K562 (cell line): ENCODE results near the gene CDC14B. TPM values are rescaled to one million over a fixed set of nuclear protein-coding genes. Genes with fewer than 3 reads are reported as not detected.
A peak's percentile ranks its signal among the peaks of the same experiment; 100 is the strongest.
"Not testable (repeated sequence)": the region's sequence is repeated elsewhere in the genome, so short reads cannot be mapped to it uniquely, and the experiment has no call there.

Experiments
- ATAC-seq: fragments of 200-7000 bp; cut with Tn5 transposase; 3 replicates; pipeline ENCODE4 v1.9.1; 2020; ENCODE audit warnings: moderate library complexity
- BruUV-seq: library from RNA; stranded (reverse); fragments of 400-500 nt; replicated peaks from 2 replicates; lab custom pipeline; 2021; lab: Mats Ljungman, UMichigan
- CTCF ChIA-PET: fragments of 300-600 bp; formaldehyde crosslinking; extraction: SDS; loops from one replicate; lab custom pipeline; 2021; ENCODE audit warnings: low intra/inter-chr PET ratio; lab: Yijun Ruan, JAX
- POLR2A ChIA-PET: fragments of 300-600, 350-650 bp; sonication (Branson Sonifier 250); formaldehyde crosslinking; extraction: SDS; loops from one replicate; lab custom pipeline; 2021; ENCODE audit warnings: antibody characterized with exemption, inconsistent platforms; lab: Yijun Ruan, JAX
- DNase-seq, 4 experiments: peaks; one replicate each; pipeline versions ENCODE4 v3.0.0 to v3.0.0-alpha.2; 2011 to 2018; ENCODE audit warnings: low spot score in 3 of 4, mixed read lengths in 3 of 4; ENCODE audit errors: extremely low read depth in 1 of 4
- FAIRE-seq: peaks from 2 replicates; lab custom pipeline; 2011; peaks lifted over from hg19 to GRCh38; lab: Jason Lieb, UNC
- H2AFZ ChIP-seq: 2 replicates; pipeline ENCODE4 v1.6.0; 2011; ENCODE audit warnings: low read depth, low read length, control low read depth, inconsistent platforms
- H3K27ac ChIP-seq: fragments of 200-600 bp; 3 replicates; pipeline ENCODE4 v1.8.0; 2011; ENCODE audit warnings: low read depth, mild to moderate bottlenecking, control low read depth, inconsistent platforms, low read length, moderate library complexity, mixed read lengths; ENCODE audit errors: extremely low read depth
- H3K27me3 ChIP-seq, 2 experiments: fragments of 300-600 bp in 1 of 2; 2 replicates in 1 of 2; 3 replicates in 1 of 2; pipeline versions ENCODE4 v1.6.0 to v1.8.0; 2011; ENCODE audit warnings: inconsistent platforms in 2 of 2, low read length in 2 of 2, mild to moderate bottlenecking in 1 of 2, mixed read lengths in 1 of 2, moderate library complexity in 1 of 2; ENCODE audit not compliant: control insufficient read depth in 2 of 2, insufficient read depth in 2 of 2
- H3K36me3 ChIP-seq: fragments of 300-600 bp; 3 replicates; pipeline ENCODE4 v1.8.0; 2011; ENCODE audit warnings: mild to moderate bottlenecking, low read length, inconsistent platforms; ENCODE audit not compliant: control insufficient read depth, insufficient read depth
- H3K4me1 ChIP-seq, 2 experiments: fragments of 200-600 bp in 1 of 2; replicated peaks in 1 of 2; 2 replicates in 1 of 2; 3 replicates in 1 of 2; pipeline versions ENCODE4 v1.5.1 to v1.8.0; 2011; ENCODE audit warnings: inconsistent platforms in 2 of 2, low read length in 2 of 2, mild to moderate bottlenecking in 1 of 2, mixed read lengths in 1 of 2, moderate library complexity in 1 of 2; ENCODE audit not compliant: control insufficient read depth in 2 of 2, insufficient read depth in 2 of 2
- H3K4me2 ChIP-seq: 2 replicates; pipeline ENCODE4 v1.6.1; 2011; ENCODE audit warnings: low read length, control low read depth, inconsistent platforms, mixed read lengths; ENCODE audit not compliant: insufficient read depth
- H3K4me3 ChIP-seq: fragments of 200-600 bp; sonication (generic), shearing (Covaris generic); 2 replicates; pipeline ENCODE4 v1.5.1; 2016; ENCODE audit warnings: control low read depth, inconsistent platforms
- H3K79me2 ChIP-seq: fragments of 200-600 bp; 3 replicates; pipeline ENCODE4 v1.8.0; 2011; ENCODE audit warnings: low read length, inconsistent platforms; ENCODE audit not compliant: control insufficient read depth, insufficient read depth
- H3K9ac ChIP-seq, 2 experiments: 2 replicates each; pipeline versions ENCODE4 v1.6.0 to v1.6.1; 2011; ENCODE audit warnings: low read depth in 2 of 2, low read length in 2 of 2, control low read depth in 1 of 2, inconsistent platforms in 1 of 2, mild to moderate bottlenecking in 1 of 2, mixed read lengths in 1 of 2; ENCODE audit not compliant: insufficient read depth in 1 of 2
- H3K9me1 ChIP-seq: one replicate; pipeline ENCODE4 v1.6.0; 2011; ENCODE audit warnings: inconsistent platforms, mild to moderate bottlenecking, low read length, moderate library complexity; ENCODE audit not compliant: control insufficient read depth, insufficient read depth
- H3K9me3 ChIP-seq: replicated peaks from 2 replicates; pipeline ENCODE4 v1.5.1; 2011; ENCODE audit warnings: low read depth, low read length, inconsistent platforms; ENCODE audit not compliant: control insufficient read depth, insufficient read depth
- H4K20me1 ChIP-seq: replicated peaks from 2 replicates; pipeline ENCODE4 v1.6.1; 2011; ENCODE audit warnings: low read length, inconsistent platforms, mixed read lengths; ENCODE audit not compliant: control insufficient read depth, insufficient read depth
- ILK ChIP-seq: fragments of 450-650 bp; IDR thresholded peaks from 2 replicates; pipeline ENCODE4 v1.6.1; 2016; ENCODE audit warnings: missing genetic modification characterization, low read depth, mild to moderate bottlenecking, missing compliant biosample characterization, moderate library complexity, borderline replicate concordance
- RB1 ChIP-seq: fragments of 450-650 bp; IDR thresholded peaks from 2 replicates; pipeline ENCODE4 v1.6.1; 2017; ENCODE audit warnings: low read depth, mild to moderate bottlenecking
- STAT5A ChIP-seq: IDR thresholded peaks from 2 replicates; pipeline ENCODE4 v1.6.1; 2012; ENCODE audit warnings: low read length, inconsistent platforms, borderline replicate concordance
- THRB ChIP-seq: fragments of 450-650 bp; formaldehyde crosslinking; conservative IDR thresholded peaks from 2 replicates; pipeline ENCODE4 v1.4.0; 2022; ENCODE audit warnings: mild to moderate bottlenecking, missing genetic modification characterization
- ZFP36 ChIP-seq: fragments of 150-350 bp; IDR thresholded peaks from 2 replicates; pipeline ENCODE4 v1.6.1; 2018; ENCODE audit warnings: low read length, low read depth; ENCODE audit not compliant: partially characterized antibody
- ZNF766 ChIP-seq: fragments of 200-800 bp; sonication (Bioruptor generic); conservative IDR thresholded peaks from 2 replicates; pipeline ENCODE4 v1.6.1; 2016; ENCODE audit warnings: missing genetic modification characterization, missing compliant biosample characterization
- WGBS: fragments of 100-300 bp; shearing (Covaris generic); methylation state at CpG from one replicate; pipeline ENCODE4 v1.1.6; 2016; ENCODE audit warnings: low coverage, mixed read lengths; ENCODE audit not compliant: insufficient coverage; ENCODE audit errors: missing lambda C conversion rate; 5-methylcytosine and 5-hydroxymethylcytosine counted together
- in situ Hi-C: fragments of 300-500 bp; cut with MboI; formaldehyde crosslinking; loops from 4 replicates; pipeline ENCODE4 v1.15.0; 2018; ENCODE audit warnings: inconsistent platforms, mixed read lengths
- intact Hi-C: fragments of 100-400 bp; cut with micrococcal nuclease; formaldehyde crosslinking; loops from 2 replicates; pipeline ENCODE4 v1.14.2; 2022
- polyA plus RNA-seq, 8 experiments: library from polyadenylated mRNA; depleted of rRNA in 4 of 8; stranded (reverse) in 5 of 8; unstranded in 3 of 8; fragments of >200 nt; fragmentation: Nextera tagmentation in 2 of 8; fragmentation: Illumina TruSeq in 1 of 8; extraction: Ambion mirVana in 2 of 8; extraction: Trizol in 1 of 8; gene quantifications; 2 replicates each; pipeline versions ENCODE4 v1.2.1 to v1.2.3, GENCODE V29; 2011 to 2014; ENCODE audit warnings: inconsistent platforms in 1 of 8, missing spikeins in 1 of 8
- total RNA-seq, 7 experiments: library from RNA; depleted of rRNA in 6 of 7; stranded (reverse); fragments of >200 nt in 6 of 7; fragmentation: Illumina TruSeq in 2 of 7; extraction: Trizol in 2 of 7; gene quantifications; 2 replicates each; pipeline versions ENCODE4 v1.2.1 to v1.2.3, GENCODE V29; 2011 to 2021; ENCODE audit warnings: low replicate concordance in 1 of 7
- TF ChIP-seq, protein P1 (sequence below): fragments of 450-650 bp; formaldehyde crosslinking; IDR thresholded peaks from 2 replicates; pipeline ENCODE4 v1.4.0; 2020; ENCODE audit warnings: mild to moderate bottlenecking, moderate library complexity

Gene CDC14B
- total and polyA plus RNA-seq, 9 of the 15 experiments (the other 6 are each of a cell fraction or from before 2014, with no cell fraction given), result 1.4 to 6.0 (median 3.8) TPM

DNA sequence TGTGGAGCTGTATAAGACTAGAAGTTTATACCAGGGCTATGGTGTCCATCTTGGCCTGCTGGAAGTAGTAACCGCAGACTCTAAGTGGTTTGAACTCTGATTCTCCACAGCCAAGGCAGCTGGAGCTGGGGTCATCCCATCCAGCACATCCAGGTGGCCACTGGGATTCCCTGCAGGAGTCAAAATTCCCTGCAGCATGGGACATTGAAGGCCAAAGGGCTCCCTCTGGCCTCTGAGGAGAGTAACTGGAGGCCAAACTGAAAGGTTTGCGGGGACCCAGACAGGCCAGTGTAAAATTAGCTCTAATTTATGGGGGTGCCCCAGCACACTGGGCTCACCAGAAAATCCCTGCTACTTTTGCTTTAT lies 47.7 kb upstream of the CDC14B start (continued):
- TF ChIP-seq ILK (tag) (no peak), THRB (CRISPR knock-in tag) (no peak), RB1 (no peak)

GRCh38 chr9:96666653-96667362 lies 47.2 kb upstream of the CDC14B start:
- H3K79me2 ChIP-seq, H3K4me1 ChIP-seq, H3K4me2 ChIP-seq, BruUV-seq, H3K36me3 ChIP-seq, H4K20me1 ChIP-seq, H3K27ac ChIP-seq, H3K27me3 ChIP-seq, H3K9me3 ChIP-seq, H3K9ac ChIP-seq, H3K4me3 ChIP-seq, H3K9me1 ChIP-seq: not testable (repeated sequence)
- WGBS, result 32% methylated on average over 10 of the region's 15 CpGs
- FAIRE-seq (peak; percentile 35), ATAC-seq (peak; percentile 84), DNase-seq (peak; percentile 23 to 63 (median 34))
- ChIA-PET CTCF (interaction anchor here (0.6 to 1.5 kb wide), 6 partner anchors 81 to 434 kb away, joined by 3 to 11 read pairs (median 4); no protein-coding TSS in a partner anchor), POLR2A (interaction anchor here (0.7 to 1.6 kb wide), 3 partner anchors 11 to 113 kb away, joined by 3 to 5 read pairs (median 4); partner anchors contain the start of gene PRXL2C)
- intact Hi-C loops, result loop anchor here (1.0 to 10.0 kb wide), 3 partner anchors 225 to 432 kb away; no protein-coding TSS in a partner anchor
- H2AFZ ChIP-seq, result peak overlapping the region; percentile 72; the same call in 1 of the 2 replicates
- in situ Hi-C loops, result loop anchor here (10.0 to 25.0 kb wide), 2 partner anchors 230 to 332 kb away; no protein-coding TSS in a partner anchor
- TF ChIP-seq STAT5A (0 out of 2 replicates have a peak, but pooled peaks have one; percentile 24), ZFP36 (peak; percentile 6), ZNF766 (CRISPR knock-in tag) (0 out of 2 replicates have a peak, but pooled peaks have one; percentile 59)
- TF ChIP-seq, protein P1, sequence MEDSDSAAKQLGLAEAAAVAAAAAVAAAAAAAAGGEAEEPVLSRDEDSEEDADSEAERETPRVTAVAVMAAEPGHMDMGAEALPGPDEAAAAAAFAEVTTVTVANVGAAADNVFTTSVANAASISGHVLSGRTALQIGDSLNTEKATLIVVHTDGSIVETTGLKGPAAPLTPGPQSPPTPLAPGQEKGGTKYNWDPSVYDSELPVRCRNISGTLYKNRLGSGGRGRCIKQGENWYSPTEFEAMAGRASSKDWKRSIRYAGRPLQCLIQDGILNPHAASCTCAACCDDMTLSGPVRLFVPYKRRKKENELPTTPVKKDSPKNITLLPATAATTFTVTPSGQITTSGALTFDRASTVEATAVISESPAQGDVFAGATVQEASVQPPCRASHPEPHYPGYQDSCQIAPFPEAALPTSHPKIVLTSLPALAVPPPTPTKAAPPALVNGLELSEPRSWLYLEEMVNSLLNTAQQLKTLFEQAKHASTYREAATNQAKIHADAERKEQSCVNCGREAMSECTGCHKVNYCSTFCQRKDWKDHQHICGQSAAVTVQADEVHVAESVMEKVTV (CRISPR knock-in tag), result peak; percentile 48; the same call in 1 of the 2 replicates
